ENCODE data around the gene MCF2.

The MCF2 gene

DNA sequence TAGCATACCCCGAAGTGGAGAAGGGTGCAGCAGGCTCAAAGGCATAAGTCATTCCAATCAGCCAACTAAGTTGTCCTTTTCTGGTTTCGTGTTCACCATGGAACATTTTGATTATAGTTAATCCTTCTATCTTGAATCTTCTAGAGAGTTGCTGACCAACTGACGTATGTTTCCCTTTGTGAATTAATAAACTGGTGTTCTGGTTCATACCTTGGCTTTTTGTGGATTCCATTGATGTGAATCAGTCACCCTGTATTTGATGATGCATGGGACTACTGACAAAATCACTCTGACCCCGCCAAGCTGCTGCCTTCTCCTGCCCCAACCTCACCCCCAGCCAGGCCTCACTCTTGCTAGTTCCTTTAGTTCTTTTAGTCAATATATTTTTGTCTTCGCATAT, 144.7 kb downstream of the MCF2 start:
- no peak overlapping the region for H3K4me3 ChIP-seq (ENCODE audit: low read depth, low read length)
- DNase-seq (ENCODE audit: low read depth) = no peak
- TF ChIP-seq, protein P1, sequence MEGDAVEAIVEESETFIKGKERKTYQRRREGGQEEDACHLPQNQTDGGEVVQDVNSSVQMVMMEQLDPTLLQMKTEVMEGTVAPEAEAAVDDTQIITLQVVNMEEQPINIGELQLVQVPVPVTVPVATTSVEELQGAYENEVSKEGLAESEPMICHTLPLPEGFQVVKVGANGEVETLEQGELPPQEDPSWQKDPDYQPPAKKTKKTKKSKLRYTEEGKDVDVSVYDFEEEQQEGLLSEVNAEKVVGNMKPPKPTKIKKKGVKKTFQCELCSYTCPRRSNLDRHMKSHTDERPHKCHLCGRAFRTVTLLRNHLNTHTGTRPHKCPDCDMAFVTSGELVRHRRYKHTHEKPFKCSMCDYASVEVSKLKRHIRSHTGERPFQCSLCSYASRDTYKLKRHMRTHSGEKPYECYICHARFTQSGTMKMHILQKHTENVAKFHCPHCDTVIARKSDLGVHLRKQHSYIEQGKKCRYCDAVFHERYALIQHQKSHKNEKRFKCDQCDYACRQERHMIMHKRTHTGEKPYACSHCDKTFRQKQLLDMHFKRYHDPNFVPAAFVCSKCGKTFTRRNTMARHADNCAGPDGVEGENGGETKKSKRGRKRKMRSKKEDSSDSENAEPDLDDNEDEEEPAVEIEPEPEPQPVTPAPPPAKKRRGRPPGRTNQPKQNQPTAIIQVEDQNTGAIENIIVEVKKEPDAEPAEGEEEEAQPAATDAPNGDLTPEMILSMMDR (IDR thresholded peaks at IDR 0.05; ENCODE audit: insufficient read depth, low read depth, low read length, missing control alignments) = no peak

DNA sequence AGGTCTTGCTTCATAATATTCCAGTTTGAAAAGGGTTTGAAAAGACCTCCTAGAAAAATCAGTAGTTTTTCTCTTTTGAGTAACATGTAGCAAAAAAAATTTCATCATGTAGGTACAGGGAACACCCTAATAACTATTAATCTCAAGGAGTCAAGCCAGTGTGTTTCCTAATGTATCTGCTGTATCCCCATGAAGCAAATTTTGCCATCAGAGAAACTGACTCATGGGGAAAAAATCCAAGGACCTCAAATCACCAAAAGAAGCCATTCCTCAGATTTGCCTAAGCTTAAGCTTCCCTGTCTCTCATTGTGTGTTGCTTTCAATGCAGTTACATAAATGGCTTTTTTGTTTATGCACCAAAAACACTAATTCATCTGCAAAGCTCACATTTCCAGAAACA, 147.7 kb downstream of the MCF2 start:
- TF ChIP-seq, protein P1 (IDR thresholded peaks at IDR 0.05; ENCODE audit: insufficient read depth, low read depth, low read length, missing control alignments) = no peak
- DNase-seq (ENCODE audit: low read depth) = no peak
- H3K4me3 ChIP-seq (ENCODE audit: low read depth, low read length) = no peak overlapping the region

DNA sequence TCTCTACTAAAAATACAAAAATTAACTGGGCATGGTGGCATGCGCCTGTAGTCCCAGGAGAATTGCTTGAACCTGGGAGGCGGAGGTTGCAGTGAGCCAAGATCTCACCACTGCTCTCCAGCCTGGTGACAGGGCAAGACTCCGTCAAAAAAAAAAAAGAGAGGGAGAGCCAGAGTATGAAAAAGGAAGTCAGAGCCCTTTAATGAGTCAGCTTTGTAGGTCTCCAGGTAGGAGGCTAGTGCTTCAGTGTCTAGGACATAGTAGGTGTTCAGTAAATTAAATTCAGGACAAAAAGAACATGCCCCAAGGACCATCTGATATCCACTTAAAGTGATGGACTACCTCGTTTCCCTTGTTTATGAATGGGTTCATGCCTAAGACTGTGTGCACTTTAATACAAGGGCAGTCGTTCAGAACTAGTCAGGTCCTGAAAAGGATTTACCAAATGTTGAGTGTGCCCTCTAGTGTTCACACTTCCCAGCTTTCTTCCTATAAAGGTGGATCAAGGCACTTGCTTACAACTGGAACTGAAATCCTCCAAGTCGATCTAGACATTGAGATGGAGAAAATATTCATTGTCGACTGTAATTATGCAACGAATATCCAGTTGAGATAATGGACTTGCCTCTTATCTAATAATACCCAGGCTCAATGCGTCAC, 148.5 kb downstream of the MCF2 start:
- TF ChIP-seq, protein P1 (IDR thresholded peaks at IDR 0.05; ENCODE audit: insufficient read depth, low read depth, low read length, missing control alignments) = peak; percentile 29
- DNase-seq (ENCODE audit: low read depth) = peak; percentile 70
- no peak overlapping the region for H3K4me3 ChIP-seq (ENCODE audit: low read depth, low read length)

DNA sequence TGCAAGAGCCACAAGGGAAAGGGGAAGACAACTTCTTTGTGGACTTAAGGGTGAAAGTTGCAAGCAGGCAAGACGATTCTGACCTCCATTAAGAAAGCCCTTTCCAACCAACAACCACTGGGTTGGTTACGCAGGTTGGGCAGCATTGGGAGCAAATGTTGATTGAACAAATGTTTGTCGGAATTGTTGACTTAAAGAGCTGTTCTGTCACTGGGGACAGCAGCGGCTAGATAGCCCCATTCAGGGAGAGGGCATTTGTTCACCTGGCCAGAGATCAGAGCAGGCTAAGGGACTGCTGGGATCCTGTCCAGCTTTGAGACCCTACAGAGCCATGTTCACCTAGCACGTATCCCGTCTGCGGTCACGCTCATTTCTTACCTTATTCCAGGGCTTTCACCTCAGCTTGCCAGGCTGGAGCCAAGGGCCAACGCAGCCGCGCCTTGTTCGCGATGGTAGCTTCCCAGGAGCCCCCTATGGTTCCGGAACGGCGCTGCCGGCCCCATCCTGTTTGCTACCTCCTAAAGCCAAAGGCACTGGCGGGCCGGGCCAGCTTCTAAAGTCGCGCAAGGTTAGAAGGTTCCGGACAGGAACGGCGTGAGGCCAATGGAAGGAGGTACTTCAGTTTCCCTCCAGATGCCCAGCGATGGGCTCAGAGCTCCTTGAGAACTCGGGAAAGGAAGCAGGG, 152.8 kb downstream of the MCF2 start:
- DNase-seq (ENCODE audit: low read depth) = no peak
- no peak overlapping the region for H3K4me3 ChIP-seq (ENCODE audit: low read depth, low read length)
- TF ChIP-seq, protein P1 (IDR thresholded peaks at IDR 0.05; ENCODE audit: insufficient read depth, low read depth, low read length, missing control alignments) = no peak

DNA sequence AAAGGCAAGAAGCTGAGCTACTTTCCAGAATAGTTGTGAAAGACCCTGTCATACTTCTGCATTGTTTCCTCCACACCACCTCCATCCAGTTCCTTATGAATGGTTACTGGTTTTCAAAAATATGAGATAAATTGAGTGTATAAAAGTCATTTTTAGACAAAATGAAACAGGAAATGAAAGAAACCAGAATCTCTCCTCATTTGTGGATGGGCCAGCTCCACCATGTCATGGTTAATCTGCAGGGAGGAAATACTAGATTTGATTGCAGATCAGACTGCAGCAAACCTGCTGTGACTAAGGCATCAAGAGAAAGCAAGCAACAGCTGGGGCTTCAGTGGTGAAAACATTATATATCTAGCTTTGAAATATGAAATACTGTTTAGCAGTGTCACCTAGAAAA, 153.6 kb downstream of the MCF2 start:
- no peak overlapping the region for H3K4me3 ChIP-seq (ENCODE audit: low read depth, low read length)
- peak; percentile 18 for DNase-seq (ENCODE audit: low read depth)
- TF ChIP-seq, protein P1 (IDR thresholded peaks at IDR 0.05; ENCODE audit: insufficient read depth, low read depth, low read length, missing control alignments) = no peak

DNA sequence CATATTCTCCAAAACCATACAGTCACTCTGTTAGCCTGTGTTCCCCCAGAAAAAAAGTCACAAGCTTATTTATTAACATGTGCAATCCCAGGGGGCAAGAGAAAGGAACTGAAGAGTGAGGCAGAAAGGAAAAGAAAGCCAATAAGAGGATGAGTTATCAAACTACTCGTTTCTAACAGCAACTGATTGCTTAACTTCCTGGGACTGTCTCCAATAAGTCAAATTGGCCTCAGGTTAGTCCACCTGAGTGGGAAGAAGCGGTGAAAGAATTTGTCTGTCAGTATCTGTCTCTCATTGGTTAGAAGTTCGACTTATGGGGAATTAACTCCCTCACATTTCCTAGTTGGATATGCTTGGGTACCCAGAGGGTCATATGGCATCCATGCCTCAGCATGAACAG, 163.4 kb downstream of the MCF2 start:
- no peak overlapping the region for H3K4me3 ChIP-seq (ENCODE audit: low read depth, low read length)
- TF ChIP-seq, protein P1 (IDR thresholded peaks at IDR 0.05; ENCODE audit: insufficient read depth, low read depth, low read length, missing control alignments) = no peak
- no peak for DNase-seq (ENCODE audit: low read depth)

Measured in GM12865 (cell line).